Activated CD4-positive, alpha-beta memory T cell treated with anti-CD3 and anti-CD28 coated beads, Interleukin-2, amount 10 ng/mL, durations not matched to agents 7 days and 5 days (primary cell): ENCODE results near the gene RCBTB1. TPM values are rescaled to one million over a fixed set of nuclear protein-coding genes. Genes with fewer than 3 reads are reported as not detected.

Experiments used
- CTCF ChIA-PET: fragments of 350-600 bp; sonication (Branson Sonifier 250); formaldehyde crosslinking; loops from one replicate; lab custom pipeline; 2021; ENCODE audit warnings: antibody characterized with exemption, inconsistent platforms; lab: Charles Lee
- POLR2A ChIA-PET: fragments of 350-600 bp; sonication (Branson Sonifier 250); formaldehyde crosslinking; loops from one replicate; lab custom pipeline; 2021; ENCODE audit warnings: antibody characterized with exemption; lab: Charles Lee
- DNase-seq: peaks from one replicate; pipeline ENCODE4 v3.0.0-alpha.2; 2020
- H3K27ac Mint-ChIP-seq: one replicate; pipeline ENCODE4 v1.8.0; 2021; ENCODE audit warnings: mild to moderate bottlenecking, mixed read lengths
- H3K27me3 Mint-ChIP-seq: one replicate; pipeline ENCODE4 v1.8.0; 2021; ENCODE audit warnings: mixed read lengths
- H3K36me3 Mint-ChIP-seq: one replicate; pipeline ENCODE4 v1.8.0; 2021; ENCODE audit warnings: low read depth, mixed read lengths
- H3K4me1 Mint-ChIP-seq: one replicate; pipeline ENCODE4 v1.8.0; 2021; ENCODE audit warnings: mixed read lengths
- H3K4me3 Mint-ChIP-seq: one replicate; pipeline ENCODE4 v1.8.0; 2021; ENCODE audit warnings: mild to moderate bottlenecking, mixed read lengths
- H3K9me3 Mint-ChIP-seq: one replicate; pipeline ENCODE4 v1.8.0; 2021; ENCODE audit warnings: mixed read lengths
- total RNA-seq, 2 experiments: library from RNA; stranded (reverse); gene quantifications; one replicate each; pipeline ENCODE4 v1.2.3, GENCODE V29; 2021

Gene RCBTB1
- 10 to 100 TPM; 18.5 to 19.0 TPM for total RNA-seq

- Mint-ChIP-seq H3K9me3 (no peaks in the 10 kb centered on the region), H3K27ac (peak within 1 kb of the TSS; percentile 85), H3K36me3 (peaks cover 17% of the 10 kb centered on the region), H3K4me1 (peaks cover 38% of the 10 kb centered on the region), H3K27me3 (no peaks in the 10 kb centered on the region), H3K4me3 (peak within 1 kb of the TSS; percentile 89)
- CTCF ChIA-PET = interaction anchor here (1.9 kb wide), 1 partner anchor 141 kb away, joined by 6 read pairs; the partner anchor contains the start of genes CAB39L and SETDB2
- DNase-seq = peak; percentile 73
- POLR2A ChIA-PET = interaction anchor here (0.6 to 2.5 kb wide), 18 partner anchors 9 to 339 kb away, joined by 3 to 22 read pairs (median 4); partner anchors contain the start of genes CAB39L, KPNA3, PHF11 and SETDB2
Measured at GRCh38 chr13:49585220-49586157, at the start of gene RCBTB1. Gene RCBTB1, minus strand, starts transcription at chr13:49585558. Its CDS starts 18,279 bp downstream, at chr13:49567279.

- no peak for DNase-seq
- Mint-ChIP-seq H3K4me3 (no peak overlapping the region), H3K4me1 (peaks cover 11% of the 10 kb centered on the region), H3K27me3 (no peaks in the 10 kb centered on the region), H3K27ac (no peak overlapping the region), H3K36me3 (no peaks in the 10 kb centered on the region), H3K9me3 (no peaks in the 10 kb centered on the region)
- CTCF ChIA-PET = no interaction called here
- POLR2A ChIA-PET = no interaction called here
Measured at GRCh38 chr13:49633710-49634109, 48.4 kb upstream of the RCBTB1 start.

GRCh38 chr13:49632156-49632555 lies 46.8 kb upstream of the RCBTB1 start:
- no peaks in the 10 kb centered on the region for H3K36me3 Mint-ChIP-seq
- no peaks in the 10 kb centered on the region for H3K9me3 Mint-ChIP-seq
- POLR2A ChIA-PET = no interaction called here
- H3K4me3 Mint-ChIP-seq = no peak overlapping the region
- no peak for DNase-seq
- no peak overlapping the region for H3K27ac Mint-ChIP-seq
- CTCF ChIA-PET = no interaction called here
- peaks cover 21% of the 10 kb centered on the region for H3K4me1 Mint-ChIP-seq
- no peaks in the 10 kb centered on the region for H3K27me3 Mint-ChIP-seq

DNA sequence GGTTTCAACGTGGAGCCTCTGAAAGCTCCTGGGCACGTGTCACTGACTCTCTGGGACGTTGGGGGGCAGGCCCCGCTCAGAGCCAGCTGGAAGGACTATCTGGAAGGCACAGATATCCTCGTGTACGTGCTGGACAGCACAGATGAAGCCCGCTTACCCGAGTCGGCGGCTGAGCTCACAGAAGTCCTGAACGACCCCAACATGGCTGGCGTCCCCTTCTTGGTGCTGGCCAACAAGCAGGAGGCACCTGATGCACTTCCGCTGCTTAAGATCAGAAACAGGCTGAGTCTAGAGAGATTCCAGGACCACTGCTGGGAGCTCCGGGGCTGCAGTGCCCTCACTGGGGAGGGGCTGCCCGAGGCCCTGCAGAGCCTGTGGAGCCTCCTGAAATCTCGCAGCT lies 45.2 kb upstream of the RCBTB1 start:
- H3K9me3 Mint-ChIP-seq = no peaks in the 10 kb centered on the region

GRCh38 chr13:49629947-49630346 lies 44.6 kb upstream of the RCBTB1 start:
- Mint-ChIP-seq H3K4me1 (peaks cover 18% of the 10 kb centered on the region), H3K4me3 (no peak overlapping the region)

More for the DNA sequence above, 45.2 kb upstream of the RCBTB1 start:
- DNase-seq = no peak
- H3K27me3 Mint-ChIP-seq = no peaks in the 10 kb centered on the region
- POLR2A ChIA-PET = interaction anchor here (1.2 kb wide), 1 partner anchor 383 kb away, joined by 4 read pairs; the partner anchor contains the start of gene CDADC1
- no peak overlapping the region for H3K27ac Mint-ChIP-seq
- no peaks in the 10 kb centered on the region for H3K36me3 Mint-ChIP-seq
- no peak overlapping the region for H3K4me3 Mint-ChIP-seq
- H3K4me1 Mint-ChIP-seq = peaks cover 21% of the 10 kb centered on the region
- CTCF ChIA-PET = no interaction called here

GRCh38 chr13:49629196-49629938 lies 44.0 kb upstream of the RCBTB1 start:
- H3K9me3 Mint-ChIP-seq = no peaks in the 10 kb centered on the region
- H3K27me3 Mint-ChIP-seq = no peaks in the 10 kb centered on the region
- H3K4me1 Mint-ChIP-seq = peaks cover 17% of the 10 kb centered on the region
- no peaks in the 10 kb centered on the region for H3K36me3 Mint-ChIP-seq
- DNase-seq = no peak
- ChIA-PET CTCF (interaction anchor here (1.3 kb wide), 1 partner anchor 164 kb away, joined by 5 read pairs; no protein-coding TSS in a partner anchor), POLR2A (interaction anchor here (0.9 to 2.6 kb wide), 4 partner anchors 10 to 162 kb away, joined by 3 to 5 read pairs (median 3); partner anchors contain the start of gene EBPL)
- H3K4me3 Mint-ChIP-seq = peak overlapping the region; percentile 44
- H3K27ac Mint-ChIP-seq = no peak overlapping the region

More at GRCh38 chr13:49629947-49630346, 44.6 kb upstream of the RCBTB1 start:
- H3K27me3 Mint-ChIP-seq = no peaks in the 10 kb centered on the region
- no peak overlapping the region for H3K27ac Mint-ChIP-seq
- POLR2A ChIA-PET = interaction anchor here (0.9 to 2.6 kb wide), 2 partner anchors 11 to 62 kb away, joined by 3 to 5 read pairs; partner anchors contain the start of gene EBPL
- CTCF ChIA-PET = interaction anchor here (1.3 kb wide), 1 partner anchor 163 kb away, joined by 5 read pairs; no protein-coding TSS in a partner anchor
- H3K9me3 Mint-ChIP-seq = no peaks in the 10 kb centered on the region
- DNase-seq = no peak
- H3K36me3 Mint-ChIP-seq = no peaks in the 10 kb centered on the region

- CTCF ChIA-PET = no interaction called here
- Mint-ChIP-seq H3K27me3 (no peaks in the 10 kb centered on the region), H3K4me3 (peak within 1 kb of the TSS; percentile 73), H3K4me1 (peaks cover 17% of the 10 kb centered on the region), H3K9me3 (no peaks in the 10 kb centered on the region), H3K36me3 (no peaks in the 10 kb centered on the region), H3K27ac (peak within 1 kb of the TSS; percentile 24)
- peak; percentile 57 for DNase-seq
- POLR2A ChIA-PET = interaction anchor here (0.9 to 2.6 kb wide), 4 partner anchors 9 to 165 kb away, joined by 3 to 5 read pairs (median 4); partner anchors contain the start of genes EBPL and KPNA3
Measured at GRCh38 chr13:49627831-49628652, 42.7 kb upstream of the RCBTB1 start, which contains the start of gene ARL11. Gene ARL11, plus strand, starts transcription at chr13:49628507. Its CDS starts 1,941 bp downstream, at chr13:49630448.

GRCh38 chr13:49625392-49626079 lies 40.2 kb upstream of the RCBTB1 start:
- no peak for DNase-seq
- no peak overlapping the region for H3K27ac Mint-ChIP-seq
- H3K4me3 Mint-ChIP-seq = no peak overlapping the region
- peaks cover 17% of the 10 kb centered on the region for H3K4me1 Mint-ChIP-seq
- no peaks in the 10 kb centered on the region for H3K9me3 Mint-ChIP-seq
- CTCF ChIA-PET = no interaction called here
- H3K27me3 Mint-ChIP-seq = no peaks in the 10 kb centered on the region
- POLR2A ChIA-PET = no interaction called here
- H3K36me3 Mint-ChIP-seq = no peaks in the 10 kb centered on the region

DNA sequence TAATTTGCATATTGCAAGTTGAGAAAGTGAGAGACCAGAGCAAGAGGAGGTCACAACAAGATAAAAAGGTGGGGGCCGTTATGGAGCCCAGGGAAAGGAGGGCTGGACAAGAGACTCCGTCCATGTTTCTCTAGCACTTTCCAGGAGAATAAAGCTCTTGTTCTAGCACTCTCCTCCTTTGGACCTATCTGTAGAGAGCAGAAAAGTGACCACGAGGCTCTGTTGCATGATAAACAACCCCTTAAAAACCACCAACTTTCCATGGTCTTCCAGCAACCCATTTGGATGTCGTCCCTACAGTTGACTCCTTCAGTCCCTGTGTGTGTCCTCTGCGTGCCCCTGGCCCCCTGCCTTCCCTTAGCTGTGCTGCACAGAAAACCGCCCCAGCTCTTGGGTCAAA lies 38.9 kb upstream of the RCBTB1 start:
- DNase-seq = no peak
- Mint-ChIP-seq H3K36me3 (no peaks in the 10 kb centered on the region), H3K4me1 (peaks cover 10% of the 10 kb centered on the region), H3K27ac (no peak overlapping the region), H3K27me3 (no peaks in the 10 kb centered on the region), H3K9me3 (no peaks in the 10 kb centered on the region), H3K4me3 (no peak overlapping the region)
- CTCF ChIA-PET = no interaction called here
- POLR2A ChIA-PET = no interaction called here

DNA sequence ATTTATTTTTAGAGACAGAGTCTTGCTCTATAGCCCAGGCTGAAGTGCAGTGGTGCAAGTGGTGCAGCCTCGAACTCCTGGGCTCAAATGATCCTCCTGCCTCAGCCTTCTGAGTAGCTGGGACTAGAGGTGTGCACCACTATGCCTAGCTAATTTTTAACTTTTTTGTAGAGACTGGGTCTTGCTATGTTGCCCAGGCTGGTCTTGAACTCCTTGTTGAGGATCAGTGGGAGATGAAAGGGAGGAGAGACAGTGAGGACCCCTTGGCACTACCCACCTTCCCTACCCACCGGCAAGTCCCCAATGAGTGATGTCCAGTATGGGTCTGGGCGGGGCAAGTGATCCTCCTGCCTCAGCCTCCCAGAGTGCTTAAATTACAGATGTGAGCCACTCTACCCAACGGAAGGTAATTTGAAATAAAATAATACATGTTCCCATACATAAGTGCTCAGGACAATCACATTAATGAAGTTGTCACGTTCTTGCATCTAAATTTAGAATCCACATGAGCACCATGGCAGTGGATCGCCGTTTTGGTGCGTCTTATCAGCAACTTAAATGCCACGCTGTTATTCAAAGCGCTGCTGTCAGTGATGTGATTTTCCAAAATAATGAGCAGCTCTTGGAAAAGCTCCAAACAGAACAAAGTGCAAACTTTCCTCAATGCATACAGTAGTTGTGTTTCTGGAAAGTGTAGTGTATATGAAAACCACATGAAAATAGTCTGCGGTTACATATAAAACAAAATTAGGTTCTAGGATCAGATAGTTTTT lies 37.0 kb upstream of the RCBTB1 start:
- ChIA-PET CTCF (no interaction called here), POLR2A (no interaction called here)
- no peaks in the 10 kb centered on the region for H3K27me3 Mint-ChIP-seq
- no peak overlapping the region for H3K4me3 Mint-ChIP-seq
- no peak overlapping the region for H3K27ac Mint-ChIP-seq
- no peaks in the 10 kb centered on the region for H3K4me1 Mint-ChIP-seq
- H3K9me3 Mint-ChIP-seq = no peaks in the 10 kb centered on the region
- no peak for DNase-seq
- H3K36me3 Mint-ChIP-seq = no peaks in the 10 kb centered on the region

GRCh38 chr13:49620170-49620621 lies 34.8 kb upstream of the RCBTB1 start:
- H3K4me1 Mint-ChIP-seq = no peaks in the 10 kb centered on the region
- H3K27ac Mint-ChIP-seq = no peak overlapping the region
- H3K36me3 Mint-ChIP-seq = no peaks in the 10 kb centered on the region
- H3K27me3 Mint-ChIP-seq = no peaks in the 10 kb centered on the region
- H3K9me3 Mint-ChIP-seq = no peaks in the 10 kb centered on the region
- no peak for DNase-seq
- no peak overlapping the region for H3K4me3 Mint-ChIP-seq
- CTCF ChIA-PET = interaction anchor here (1.3 kb wide), 1 partner anchor 12 kb away, joined by 3 read pairs; no protein-coding TSS in a partner anchor
- POLR2A ChIA-PET = interaction anchor here (1.5 kb wide), 1 partner anchor 9 kb away, joined by 3 read pairs; no protein-coding TSS in a partner anchor
